ENCODE results near the gene AGAP1. TPM values are rescaled to one million over a fixed set of nuclear protein-coding genes. Genes with fewer than 3 reads are reported as not detected.

The AGAP1 gene
- total RNA-seq, 1 donor from 2014 or later: 43.9 TPM

- Mint-ChIP-seq H3K4me1 (ENCODE audit: unreplicated experiment) (peaks cover 4% of the 10 kb centered on the region), H3K27ac (ENCODE audit: unreplicated experiment) (no peak overlapping the region), H3K27me3 (ENCODE audit: unreplicated experiment) (peaks cover 7% of the 10 kb centered on the region), H3K4me3 (ENCODE audit: unreplicated experiment) (no peak overlapping the region), H3K36me3 (ENCODE audit: low read depth, unreplicated experiment) (peaks cover 20% of the 10 kb centered on the region), H3K9me3 (ENCODE audit: unreplicated experiment) (no peaks in the 10 kb centered on the region)
- peak; percentile 8 for DNase-seq (ENCODE audit: low spot score)
- TF ChIP-seq CTCF (IDR thresholded peaks at IDR 0.05; ENCODE audit: unreplicated experiment): no peak
Observed at GRCh38 chr2:236052926-236053821, 559.3 kb downstream of the AGAP1 start.

DNA sequence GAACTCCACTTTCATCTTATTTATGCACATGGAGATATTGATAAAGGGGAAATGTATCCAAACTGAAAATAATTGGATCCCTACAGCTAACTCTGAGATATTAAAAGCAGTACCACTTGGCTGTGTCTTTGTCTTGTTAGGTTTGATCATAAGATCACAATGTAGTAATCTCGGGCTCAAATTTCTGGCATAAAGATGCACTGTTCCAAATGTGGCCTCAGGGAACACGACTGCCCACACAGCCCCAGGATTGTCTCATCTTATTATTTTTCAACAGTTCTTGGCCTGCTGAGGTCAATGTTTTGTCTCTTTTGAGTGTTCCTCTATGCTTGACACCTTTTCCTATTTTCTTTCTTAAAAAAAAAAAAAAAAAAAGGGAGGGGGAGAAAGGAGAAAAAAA is 560.3 kb downstream of the AGAP1 start:
- Mint-ChIP-seq H3K36me3 (ENCODE audit: low read depth, unreplicated experiment) (peaks cover 18% of the 10 kb centered on the region), H3K9me3 (ENCODE audit: unreplicated experiment) (no peaks in the 10 kb centered on the region), H3K4me3 (ENCODE audit: unreplicated experiment) (no peak overlapping the region), H3K27me3 (ENCODE audit: unreplicated experiment) (peaks cover 2% of the 10 kb centered on the region), H3K27ac (ENCODE audit: unreplicated experiment) (no peak overlapping the region), H3K4me1 (ENCODE audit: unreplicated experiment) (peaks cover 4% of the 10 kb centered on the region)
- DNase-seq (ENCODE audit: low spot score): no peak
- no peak for TF ChIP-seq CTCF (IDR thresholded peaks at IDR 0.05; ENCODE audit: unreplicated experiment)

DNA sequence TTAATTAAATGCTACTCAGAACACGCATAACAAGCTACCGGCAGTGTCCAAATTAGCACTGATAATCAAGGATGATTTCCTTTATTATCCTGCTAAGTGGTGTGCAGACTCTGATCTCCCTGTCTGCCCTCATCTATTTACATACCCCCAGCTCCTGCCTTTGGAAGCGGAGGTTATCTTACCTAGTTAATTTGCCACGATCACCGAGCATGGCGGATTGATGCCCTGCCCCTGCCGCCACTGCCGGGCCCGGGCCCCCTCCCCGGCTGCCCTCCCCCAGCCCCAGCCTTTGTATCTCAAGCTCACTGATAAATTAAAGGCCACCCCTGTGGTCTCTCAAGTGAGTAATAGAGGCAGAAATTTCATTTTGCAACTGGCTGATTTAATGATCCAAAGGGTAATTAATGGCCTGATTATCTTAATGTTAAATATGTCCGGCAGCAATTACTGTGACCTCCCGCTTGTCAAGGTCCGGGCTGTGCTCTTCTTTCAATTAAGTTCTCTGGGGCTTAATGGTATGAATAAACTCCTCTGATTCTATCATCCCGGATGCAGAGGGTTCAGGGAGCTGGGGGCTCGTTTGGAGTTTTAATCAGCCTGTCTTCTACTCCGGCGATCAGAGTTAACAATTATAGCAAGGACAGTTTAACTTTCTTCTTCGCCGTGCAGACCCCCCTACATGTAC is 560.9 kb downstream of the AGAP1 start:
- no peak overlapping the region for H3K4me3 Mint-ChIP-seq (ENCODE audit: unreplicated experiment)

GRCh38 chr2:236055471-236055870 is 561.6 kb downstream of the AGAP1 start:
- TF ChIP-seq CTCF (IDR thresholded peaks at IDR 0.05; ENCODE audit: unreplicated experiment): no peak
- Mint-ChIP-seq H3K4me1 (ENCODE audit: unreplicated experiment) (peaks cover 4% of the 10 kb centered on the region), H3K27ac (ENCODE audit: unreplicated experiment) (no peak overlapping the region), H3K9me3 (ENCODE audit: unreplicated experiment) (no peaks in the 10 kb centered on the region), H3K36me3 (ENCODE audit: low read depth, unreplicated experiment) (peaks cover 18% of the 10 kb centered on the region), H3K4me3 (ENCODE audit: unreplicated experiment) (no peak overlapping the region), H3K27me3 (ENCODE audit: unreplicated experiment) (peaks cover 2% of the 10 kb centered on the region)
- DNase-seq (ENCODE audit: low spot score): no peak

More for the DNA sequence above, 560.9 kb downstream of the AGAP1 start:
- no peak for TF ChIP-seq CTCF (IDR thresholded peaks at IDR 0.05; ENCODE audit: unreplicated experiment)
- DNase-seq (ENCODE audit: low spot score): no peak
- Mint-ChIP-seq H3K9me3 (ENCODE audit: unreplicated experiment) (no peaks in the 10 kb centered on the region), H3K36me3 (ENCODE audit: low read depth, unreplicated experiment) (peaks cover 18% of the 10 kb centered on the region), H3K27ac (ENCODE audit: unreplicated experiment) (no peak overlapping the region), H3K4me1 (ENCODE audit: unreplicated experiment) (peaks cover 4% of the 10 kb centered on the region), H3K27me3 (ENCODE audit: unreplicated experiment) (peaks cover 2% of the 10 kb centered on the region)

DNA sequence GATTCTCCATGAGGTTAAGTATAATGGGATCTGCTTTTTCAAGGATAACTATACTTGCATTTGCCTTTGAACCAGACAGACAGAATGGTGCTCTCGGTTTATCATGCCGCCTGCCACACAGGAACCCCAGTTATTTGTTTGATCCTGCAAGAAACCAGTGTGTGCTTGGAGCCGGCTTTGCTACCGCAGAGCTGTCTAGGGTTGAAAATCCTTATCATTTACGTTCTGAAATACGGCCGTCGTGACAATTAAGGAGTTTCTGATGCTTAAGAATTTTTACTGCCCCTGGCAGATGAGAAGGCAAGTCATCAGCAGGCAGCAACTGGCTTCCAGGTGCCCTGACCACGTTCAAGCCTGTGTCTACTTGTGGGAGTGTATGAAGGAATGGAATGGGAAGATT is 562.3 kb downstream of the AGAP1 start:
- H3K4me1 Mint-ChIP-seq (ENCODE audit: unreplicated experiment): peaks cover 4% of the 10 kb centered on the region
- TF ChIP-seq CTCF (IDR thresholded peaks at IDR 0.05; ENCODE audit: unreplicated experiment): no peak
- peaks cover 18% of the 10 kb centered on the region for H3K36me3 Mint-ChIP-seq (ENCODE audit: low read depth, unreplicated experiment)
- no peak overlapping the region for H3K27ac Mint-ChIP-seq (ENCODE audit: unreplicated experiment)
- H3K27me3 Mint-ChIP-seq (ENCODE audit: unreplicated experiment): peaks cover 2% of the 10 kb centered on the region
- no peak for DNase-seq (ENCODE audit: low spot score)
- H3K4me3 Mint-ChIP-seq (ENCODE audit: unreplicated experiment): no peak overlapping the region
- no peaks in the 10 kb centered on the region for H3K9me3 Mint-ChIP-seq (ENCODE audit: unreplicated experiment)
